Measurements from ENCODE around the gene FRMD1.
A peak's percentile ranks its signal among the peaks of the same experiment; 100 is the strongest.

Gene FRMD1

DNA sequence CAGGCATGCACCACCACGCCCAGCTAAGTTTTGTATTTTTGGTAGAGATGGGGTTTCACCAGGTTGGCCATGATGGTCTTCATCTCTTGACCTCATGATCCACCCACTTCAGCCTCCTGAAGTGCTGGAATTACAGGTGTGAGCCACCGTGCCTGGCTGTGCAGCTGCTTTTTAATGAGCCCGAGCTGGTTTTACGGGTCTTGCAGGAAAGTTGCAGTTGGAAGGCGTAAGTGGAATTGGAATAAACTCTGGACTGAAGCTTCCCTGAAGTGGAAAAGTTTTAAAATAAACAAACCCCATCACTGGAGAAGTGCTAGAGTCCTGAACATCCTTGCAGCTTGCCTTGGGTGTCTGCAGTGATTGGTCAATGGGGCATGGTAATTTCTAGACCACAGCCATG lies 41.2 kb downstream of the FRMD1 start:
- Histone ChIP-seq H3K79me2 (ENCODE audit: control insufficient read depth, insufficient read depth, low read length, unreplicated experiment) (no peaks in the 10 kb centered on the region), H3K27me3 (ENCODE audit: insufficient read depth, low read length) (no peaks in the 10 kb centered on the region), H3K27ac (ENCODE audit: low read depth, low read length) (no peak overlapping the region), H2AFZ (ENCODE audit: low read length, unreplicated experiment) (no peak overlapping the region), H3K4me1 (ENCODE audit: control insufficient read depth, insufficient read depth, low read length, unreplicated experiment) (peaks cover 6% of the 10 kb centered on the region), H3K4me3 (ENCODE audit: low read depth, low read length) (no peak overlapping the region), H3K36me3 (ENCODE audit: insufficient read depth, low read length) (no peaks in the 10 kb centered on the region)

- Histone ChIP-seq H3K4me1 (ENCODE audit: control insufficient read depth, insufficient read depth, low read length, unreplicated experiment) (peaks cover 11% of the 10 kb centered on the region), H3K79me2 (ENCODE audit: control insufficient read depth, insufficient read depth, low read length, unreplicated experiment) (no peaks in the 10 kb centered on the region), H3K27ac (ENCODE audit: low read depth, low read length) (no peak overlapping the region), H3K27me3 (ENCODE audit: insufficient read depth, low read length) (no peaks in the 10 kb centered on the region), H3K36me3 (ENCODE audit: insufficient read depth, low read length) (no peaks in the 10 kb centered on the region), H3K4me3 (ENCODE audit: low read depth, low read length) (no peak overlapping the region), H2AFZ (ENCODE audit: low read length, unreplicated experiment) (no peak overlapping the region)
These were observed 41.8 kb downstream of the FRMD1 start for GRCh38 chr6:168037242-168037641.

DNA sequence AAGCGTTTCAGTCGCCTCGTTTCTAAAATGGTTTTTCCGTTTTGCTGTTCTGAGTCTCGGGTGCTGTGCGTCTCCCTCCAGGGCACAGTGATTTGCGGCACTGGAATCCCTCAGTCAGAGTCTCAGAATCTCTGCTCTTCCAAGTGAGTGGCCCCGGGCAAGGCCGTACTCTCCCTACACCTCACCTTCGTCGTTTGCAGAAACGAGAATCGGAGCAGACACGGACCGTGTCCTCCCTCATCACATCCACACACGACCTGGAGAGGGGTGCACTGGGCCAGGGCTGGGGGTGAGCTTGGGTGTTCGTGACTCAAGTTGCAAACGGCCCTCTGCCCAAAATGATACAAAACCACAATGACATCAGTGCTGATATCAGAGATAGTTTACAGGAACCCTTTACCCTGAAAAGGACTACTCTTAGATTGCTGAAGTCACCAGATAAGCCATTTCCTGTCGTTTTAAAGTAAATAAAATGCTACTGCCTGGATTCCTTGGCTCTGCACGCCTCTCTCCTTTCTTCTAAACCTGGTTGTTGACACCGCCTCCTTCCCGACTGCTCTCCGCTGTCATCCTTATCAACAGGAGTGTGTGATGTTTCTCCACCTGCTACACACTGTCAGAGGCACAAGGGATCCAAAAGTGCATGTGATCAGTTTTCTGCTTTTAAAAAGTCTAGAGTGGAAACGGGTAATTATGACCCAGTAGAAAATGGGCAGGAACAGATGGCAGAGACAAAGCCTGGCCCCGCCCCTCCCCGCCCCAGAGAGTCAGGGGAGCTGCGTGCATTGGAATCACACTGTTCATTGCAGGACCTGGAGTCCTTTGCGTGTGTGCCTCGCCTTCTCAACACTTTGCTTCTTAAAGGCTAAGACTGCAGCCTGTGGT lies 43.1 kb downstream of the FRMD1 start:
- Histone ChIP-seq H3K4me1 (ENCODE audit: control insufficient read depth, insufficient read depth, low read length, unreplicated experiment) (peaks cover 18% of the 10 kb centered on the region), H2AFZ (ENCODE audit: low read length, unreplicated experiment) (peak overlapping the region; percentile 34), H3K79me2 (ENCODE audit: control insufficient read depth, insufficient read depth, low read length, unreplicated experiment) (no peaks in the 10 kb centered on the region), H3K36me3 (ENCODE audit: insufficient read depth, low read length) (no peaks in the 10 kb centered on the region), H3K27me3 (ENCODE audit: insufficient read depth, low read length) (no peaks in the 10 kb centered on the region), H3K27ac (ENCODE audit: low read depth, low read length) (no peak overlapping the region; the same call in 1 of the 2 replicates), H3K4me3 (ENCODE audit: low read depth, low read length) (peak overlapping the region; percentile 73)

DNA sequence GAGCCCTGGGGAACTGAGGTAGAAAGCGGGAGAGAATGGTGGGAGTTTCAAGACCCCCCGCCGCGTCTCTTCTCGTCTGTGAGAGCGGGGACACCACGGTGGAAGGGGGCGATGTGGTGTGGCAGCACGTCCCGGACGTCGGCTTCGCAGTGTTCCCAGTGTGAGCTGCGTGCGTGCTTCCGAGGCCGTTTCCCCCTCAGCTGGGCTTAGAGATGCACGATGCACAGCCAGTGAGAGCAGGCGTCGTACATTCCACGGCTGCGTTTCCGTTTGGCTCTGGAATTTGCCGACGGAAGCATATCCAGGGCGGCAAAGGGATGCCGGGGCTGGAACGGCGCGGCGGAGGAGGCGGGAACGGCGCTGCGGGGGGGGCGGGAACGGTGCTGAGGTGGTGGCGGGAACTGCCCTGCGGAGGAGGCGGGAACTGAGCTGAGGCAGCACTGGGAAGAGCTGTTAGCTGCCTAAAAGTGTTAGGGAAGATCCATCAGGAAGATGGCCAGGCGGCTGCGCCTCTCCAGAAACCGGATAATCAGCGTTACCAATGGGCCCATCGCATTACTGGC lies 43.8 kb downstream of the FRMD1 start:
- peak overlapping the region; percentile 34 for H2AFZ ChIP-seq (ENCODE audit: low read length, unreplicated experiment)
- peaks cover 18% of the 10 kb centered on the region for H3K4me1 ChIP-seq (ENCODE audit: control insufficient read depth, insufficient read depth, low read length, unreplicated experiment)
- H3K4me3 ChIP-seq (ENCODE audit: low read depth, low read length) = peak overlapping the region; percentile 73
- no peaks in the 10 kb centered on the region for H3K27me3 ChIP-seq (ENCODE audit: insufficient read depth, low read length)
- no peaks in the 10 kb centered on the region for H3K36me3 ChIP-seq (ENCODE audit: insufficient read depth, low read length)
- no peaks in the 10 kb centered on the region for H3K79me2 ChIP-seq (ENCODE audit: control insufficient read depth, insufficient read depth, low read length, unreplicated experiment)
- H3K27ac ChIP-seq (ENCODE audit: low read depth, low read length) = no peak overlapping the region; the same call in 1 of the 2 replicates

GRCh38 chr6:168034537-168034936 lies 44.5 kb downstream of the FRMD1 start:
- no peak overlapping the region for H2AFZ ChIP-seq (ENCODE audit: low read length, unreplicated experiment)
- no peak overlapping the region for H3K27ac ChIP-seq (ENCODE audit: low read depth, low read length)
- no peaks in the 10 kb centered on the region for H3K79me2 ChIP-seq (ENCODE audit: control insufficient read depth, insufficient read depth, low read length, unreplicated experiment)
- no peaks in the 10 kb centered on the region for H3K27me3 ChIP-seq (ENCODE audit: insufficient read depth, low read length)
- peaks cover 18% of the 10 kb centered on the region for H3K4me1 ChIP-seq (ENCODE audit: control insufficient read depth, insufficient read depth, low read length, unreplicated experiment)
- no peak overlapping the region for H3K4me3 ChIP-seq (ENCODE audit: low read depth, low read length)
- no peaks in the 10 kb centered on the region for H3K36me3 ChIP-seq (ENCODE audit: insufficient read depth, low read length)

- Histone ChIP-seq H3K4me3 (ENCODE audit: low read depth, low read length) (no peak overlapping the region), H3K79me2 (ENCODE audit: control insufficient read depth, insufficient read depth, low read length, unreplicated experiment) (no peaks in the 10 kb centered on the region), H3K36me3 (ENCODE audit: insufficient read depth, low read length) (no peaks in the 10 kb centered on the region), H3K27me3 (ENCODE audit: insufficient read depth, low read length) (no peaks in the 10 kb centered on the region), H3K27ac (ENCODE audit: low read depth, low read length) (no peak overlapping the region), H3K4me1 (ENCODE audit: control insufficient read depth, insufficient read depth, low read length, unreplicated experiment) (peaks cover 18% of the 10 kb centered on the region), H2AFZ (ENCODE audit: low read length, unreplicated experiment) (no peak overlapping the region)
These were observed 45.2 kb downstream of the FRMD1 start for GRCh38 chr6:168033791-168034190.

DNA sequence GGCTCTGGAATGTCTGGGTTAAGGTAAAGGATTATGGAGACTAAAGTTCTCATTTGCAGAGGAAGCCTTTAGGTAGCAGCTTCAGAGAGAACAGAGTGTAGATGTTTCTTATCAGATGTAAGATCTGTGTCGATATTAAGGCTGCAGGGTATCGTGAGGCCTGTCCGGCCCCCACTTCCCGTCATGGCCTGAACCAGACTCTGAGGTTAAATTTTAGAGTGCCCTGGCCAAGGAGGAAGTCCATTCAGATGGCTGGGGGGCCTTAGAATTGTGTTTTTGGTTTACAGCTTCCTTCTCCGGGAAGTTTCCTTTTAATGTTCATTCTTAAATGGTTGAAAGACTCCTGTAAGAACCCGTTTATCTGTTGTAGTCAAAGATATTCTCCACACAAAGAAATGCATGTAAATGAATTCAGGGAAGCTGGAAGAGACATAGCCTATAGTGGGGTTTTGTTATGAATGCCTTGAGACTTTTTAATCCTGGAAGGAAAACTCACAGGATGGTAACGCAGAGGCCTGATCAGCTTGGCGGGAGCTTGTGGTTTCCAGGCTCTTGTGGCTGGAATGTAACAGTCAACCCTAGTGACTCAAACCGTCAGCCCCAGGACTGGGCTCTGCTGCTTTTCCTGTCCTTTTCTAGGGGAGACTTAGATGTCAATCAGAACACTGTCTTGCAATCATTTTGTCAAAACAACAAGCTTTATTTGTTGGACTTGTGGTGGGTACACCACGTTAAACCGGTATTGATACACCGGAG lies 46.8 kb downstream of the FRMD1 start:
- Histone ChIP-seq H3K79me2 (ENCODE audit: control insufficient read depth, insufficient read depth, low read length, unreplicated experiment) (no peaks in the 10 kb centered on the region), H3K27me3 (ENCODE audit: insufficient read depth, low read length) (no peaks in the 10 kb centered on the region), H3K4me3 (ENCODE audit: low read depth, low read length) (no peak overlapping the region), H3K36me3 (ENCODE audit: insufficient read depth, low read length) (no peaks in the 10 kb centered on the region), H3K4me1 (ENCODE audit: control insufficient read depth, insufficient read depth, low read length, unreplicated experiment) (peaks cover 18% of the 10 kb centered on the region), H2AFZ (ENCODE audit: low read length, unreplicated experiment) (no peak overlapping the region), H3K27ac (ENCODE audit: low read depth, low read length) (peak overlapping the region; percentile 44)

DNA sequence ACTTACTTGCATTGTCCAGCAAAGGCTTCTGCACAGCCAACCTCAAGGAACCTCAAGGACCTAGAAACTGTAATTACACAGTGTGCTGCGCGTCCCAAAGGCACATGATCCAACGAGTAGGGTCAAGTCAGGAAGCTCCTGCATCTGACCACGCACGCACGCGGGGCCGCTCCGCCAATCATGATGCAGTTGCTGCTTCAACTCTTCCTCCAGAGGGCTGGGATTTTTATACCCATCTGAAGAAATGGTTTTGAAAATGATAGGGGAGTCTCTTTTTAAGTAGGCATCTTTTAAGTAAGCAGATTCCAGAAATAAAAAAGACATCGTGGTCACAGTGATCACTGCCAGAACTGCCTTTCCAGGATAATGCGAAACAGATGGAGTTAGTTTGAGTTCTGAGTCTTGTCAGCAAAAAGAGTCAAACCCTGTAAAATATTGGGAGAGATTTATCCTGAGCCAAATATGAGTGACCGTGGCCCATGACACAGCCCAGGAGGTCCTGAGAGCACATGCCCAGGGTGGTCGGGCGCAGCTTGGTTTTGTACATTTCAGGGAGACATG lies 47.5 kb downstream of the FRMD1 start:
- Histone ChIP-seq H3K27ac (ENCODE audit: low read depth, low read length) (no peak overlapping the region), H2AFZ (ENCODE audit: low read length, unreplicated experiment) (no peak overlapping the region), H3K4me1 (ENCODE audit: control insufficient read depth, insufficient read depth, low read length, unreplicated experiment) (peaks cover 17% of the 10 kb centered on the region), H3K79me2 (ENCODE audit: control insufficient read depth, insufficient read depth, low read length, unreplicated experiment) (no peaks in the 10 kb centered on the region), H3K27me3 (ENCODE audit: insufficient read depth, low read length) (peaks cover 4% of the 10 kb centered on the region; the same call in 1 of the 2 replicates), H3K36me3 (ENCODE audit: insufficient read depth, low read length) (no peaks in the 10 kb centered on the region), H3K4me3 (ENCODE audit: low read depth, low read length) (no peak overlapping the region)

DNA sequence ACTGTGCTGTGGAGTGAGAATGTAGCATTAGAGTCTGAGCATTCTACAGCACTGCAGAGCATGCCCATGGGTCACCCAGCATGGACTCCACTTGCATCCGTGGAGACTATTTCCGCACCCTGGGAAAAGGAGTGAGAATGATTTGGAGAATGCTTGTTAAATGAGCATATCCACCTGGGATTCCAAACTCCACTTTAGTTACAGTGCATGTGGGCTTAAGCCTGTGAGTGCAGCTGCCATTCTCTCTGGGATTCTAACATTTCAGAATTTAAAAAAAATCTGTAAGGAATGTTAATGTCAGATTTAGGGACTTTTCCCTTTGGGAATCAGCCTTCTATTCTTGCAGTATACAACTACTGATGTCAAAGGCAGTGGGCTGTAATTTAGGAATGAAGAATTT lies 48.1 kb downstream of the FRMD1 start:
- Histone ChIP-seq H2AFZ (ENCODE audit: low read length, unreplicated experiment) (no peak overlapping the region), H3K27ac (ENCODE audit: low read depth, low read length) (no peak overlapping the region), H3K4me3 (ENCODE audit: low read depth, low read length) (no peak overlapping the region), H3K36me3 (ENCODE audit: insufficient read depth, low read length) (no peaks in the 10 kb centered on the region), H3K4me1 (ENCODE audit: control insufficient read depth, insufficient read depth, low read length, unreplicated experiment) (peaks cover 12% of the 10 kb centered on the region), H3K79me2 (ENCODE audit: control insufficient read depth, insufficient read depth, low read length, unreplicated experiment) (no peaks in the 10 kb centered on the region), H3K27me3 (ENCODE audit: insufficient read depth, low read length) (peaks cover 4% of the 10 kb centered on the region; the same call in 1 of the 2 replicates)

GRCh38 chr6:168030218-168030746 lies 48.7 kb downstream of the FRMD1 start:
- no peaks in the 10 kb centered on the region for H3K79me2 ChIP-seq (ENCODE audit: control insufficient read depth, insufficient read depth, low read length, unreplicated experiment)
- H3K4me3 ChIP-seq (ENCODE audit: low read depth, low read length) = no peak overlapping the region
- no peak overlapping the region for H3K27ac ChIP-seq (ENCODE audit: low read depth, low read length)
- no peaks in the 10 kb centered on the region for H3K36me3 ChIP-seq (ENCODE audit: insufficient read depth, low read length)
- H2AFZ ChIP-seq (ENCODE audit: low read length, unreplicated experiment) = no peak overlapping the region
- peaks cover 12% of the 10 kb centered on the region for H3K4me1 ChIP-seq (ENCODE audit: control insufficient read depth, insufficient read depth, low read length, unreplicated experiment)
- peaks cover 4% of the 10 kb centered on the region; the same call in 1 of the 2 replicates for H3K27me3 ChIP-seq (ENCODE audit: insufficient read depth, low read length)

Data from ACC112 (cell line).